HEK293 (cell line): ENCODE data around the gene COPS9.

Experiments
- CTCF ChIA-PET: fragments of 350-600 bp; formaldehyde crosslinking; extraction: SDS; loops from one replicate; lab custom pipeline; 2021; ENCODE audit warnings: antibody characterized with exemption; lab: Yijun Ruan, JAX
- POLR2A ChIA-PET: fragments of 300-600 bp; formaldehyde crosslinking; extraction: SDS; loops from one replicate; lab custom pipeline; 2020; ENCODE audit warnings: antibody characterized with exemption, inconsistent platforms; lab: Yijun Ruan, JAX
- H3K27ac ChIP-seq: fragments of 200-500 bp; sonication (Bioruptor generic); 2 replicates; pipeline ENCODE4 v1.5.1; 2014; ENCODE audit warnings: low read depth, low read length, control low read depth, inconsistent platforms; ENCODE audit errors: extremely low read depth
- H3K36me3 ChIP-seq, 2 experiments: fragments of 200-500 bp in 1 of 2; sonication (Bioruptor generic) in 1 of 2; 1 replicate in 1 of 2; 2 replicates in 1 of 2; pipeline ENCODE4 v1.5.1; 2014 to 2017; ENCODE audit warnings: inconsistent platforms in 2 of 2, low read length in 2 of 2; ENCODE audit not compliant: control insufficient read depth in 2 of 2, insufficient read depth in 1 of 2
- H3K4me1 ChIP-seq: fragments of 200-500 bp; sonication (Bioruptor generic); 2 replicates; pipeline ENCODE4 v1.5.1; 2014; ENCODE audit warnings: mild to moderate bottlenecking, low read length, inconsistent platforms; ENCODE audit not compliant: control insufficient read depth, insufficient read depth
- H3K4me3 ChIP-seq: 2 replicates; pipeline ENCODE4 v1.5.1; 2011; ENCODE audit warnings: low read depth, mild to moderate bottlenecking, control low read depth, low read length, moderate library complexity
- H3K9me3 ChIP-seq: fragments of 200-500 bp; sonication (Bioruptor generic); 2 replicates; pipeline ENCODE4 v1.5.1; 2014; ENCODE audit warnings: low read depth, low read length, inconsistent platforms; ENCODE audit not compliant: control insufficient read depth, insufficient read depth
- ATF2 ChIP-seq: fragments of 450-650 bp; formaldehyde crosslinking; IDR thresholded peaks from 2 replicates; pipeline ENCODE4 v1.5.1; 2016; ENCODE audit warnings: missing biosample characterization, missing genetic modification characterization, low read depth
- BCL6B ChIP-seq: fragments of 450-650 bp; formaldehyde crosslinking; IDR thresholded peaks from 2 replicates; pipeline ENCODE4 v1.5.1; 2017; ENCODE audit warnings: missing biosample characterization, missing genetic modification characterization
- FEZF1 ChIP-seq: fragments of 450-650 bp; formaldehyde crosslinking; IDR thresholded peaks from 2 replicates; pipeline ENCODE4 v1.5.1; 2016; ENCODE audit warnings: missing biosample characterization, missing genetic modification characterization
- GLI4 ChIP-seq: fragments of 450-650 bp; formaldehyde crosslinking; IDR thresholded peaks from 2 replicates; pipeline ENCODE4 v1.5.1; 2016; ENCODE audit warnings: missing biosample characterization, missing genetic modification characterization
- GLIS2 ChIP-seq: fragments of 450-650 bp; formaldehyde crosslinking; IDR thresholded peaks from 2 replicates; pipeline ENCODE4 v1.5.1; 2016; ENCODE audit warnings: missing biosample characterization, missing genetic modification characterization
- KLF9 ChIP-seq: fragments of 450-650 bp; formaldehyde crosslinking; IDR thresholded peaks from 2 replicates; pipeline ENCODE4 v1.5.1; 2016; ENCODE audit warnings: missing biosample characterization, missing genetic modification characterization, low read depth
- MYNN ChIP-seq: fragments of 450-650 bp; formaldehyde crosslinking; IDR thresholded peaks from 2 replicates; pipeline ENCODE4 v1.5.1; 2016; ENCODE audit warnings: missing biosample characterization, missing genetic modification characterization, borderline replicate concordance
- SETDB1 ChIP-seq: IDR thresholded peaks from one replicate; pipeline ENCODE4 v1.6.1; 2017; ENCODE audit warnings: mild to moderate bottlenecking, low read length, moderate library complexity, mixed read lengths; ENCODE audit not compliant: insufficient read length
- ZNF10 ChIP-seq: fragments of 450-650 bp; formaldehyde crosslinking; IDR thresholded peaks from 2 replicates; pipeline ENCODE4 v1.5.1; 2017; ENCODE audit warnings: missing biosample characterization, missing genetic modification characterization
- ZNF18 ChIP-seq: fragments of 450-650 bp; formaldehyde crosslinking; IDR thresholded peaks from 2 replicates; pipeline ENCODE4 v1.5.1; 2016; ENCODE audit warnings: missing biosample characterization, missing genetic modification characterization
- ZNF184 ChIP-seq: fragments of 450-650 bp; IDR thresholded peaks from 2 replicates; pipeline ENCODE4 v1.5.1; 2018; ENCODE audit warnings: missing biosample characterization, mild to moderate bottlenecking, missing genetic modification characterization
- ZNF362 ChIP-seq: fragments of 450-650 bp; formaldehyde crosslinking; IDR thresholded peaks from 2 replicates; pipeline ENCODE4 v1.5.1; 2016; ENCODE audit warnings: missing biosample characterization, missing genetic modification characterization
- ZNF366 ChIP-seq: fragments of 450-650 bp; formaldehyde crosslinking; conservative IDR thresholded peaks from 2 replicates; pipeline ENCODE4 v1.5.1; 2016; ENCODE audit warnings: missing biosample characterization, missing genetic modification characterization
- ZNF394 ChIP-seq: fragments of 450-650 bp; formaldehyde crosslinking; IDR thresholded peaks from 2 replicates; pipeline ENCODE4 v1.5.1; 2016; ENCODE audit warnings: missing biosample characterization, missing genetic modification characterization, mild to moderate bottlenecking, moderate library complexity, borderline replicate concordance
- ZNF404 ChIP-seq: fragments of 450-650 bp; formaldehyde crosslinking; IDR thresholded peaks from 2 replicates; pipeline ENCODE4 v1.5.1; 2017; ENCODE audit warnings: missing biosample characterization, missing genetic modification characterization
- ZNF514 ChIP-seq: fragments of 450-650 bp; formaldehyde crosslinking; IDR thresholded peaks from 2 replicates; pipeline ENCODE4 v1.5.1; 2016; ENCODE audit warnings: missing biosample characterization, missing genetic modification characterization
- ZNF529 ChIP-seq: fragments of 450-650 bp; formaldehyde crosslinking; IDR thresholded peaks from 2 replicates; pipeline ENCODE4 v1.5.1; 2017; ENCODE audit warnings: missing genetic modification characterization, missing biosample characterization; ENCODE audit not compliant: insufficient replicate concordance
- ZNF621 ChIP-seq: fragments of 450-650 bp; formaldehyde crosslinking; IDR thresholded peaks from 2 replicates; pipeline ENCODE4 v1.5.1; 2017; ENCODE audit warnings: missing biosample characterization, missing genetic modification characterization
- ZNF623 ChIP-seq: fragments of 450-650 bp; formaldehyde crosslinking; IDR thresholded peaks from 2 replicates; pipeline ENCODE4 v1.5.1; 2016; ENCODE audit warnings: missing biosample characterization, missing genetic modification characterization
- ZNF660 ChIP-seq: fragments of 450-650 bp; IDR thresholded peaks from 2 replicates; pipeline ENCODE4 v1.5.1; 2018; ENCODE audit warnings: missing biosample characterization, mild to moderate bottlenecking, missing genetic modification characterization
- ZNF692 ChIP-seq: fragments of 450-650 bp; formaldehyde crosslinking; IDR thresholded peaks from 2 replicates; pipeline ENCODE4 v1.5.1; 2016; ENCODE audit warnings: missing biosample characterization, missing genetic modification characterization
- ZNF830 ChIP-seq: fragments of 450-650 bp; IDR thresholded peaks from 2 replicates; pipeline ENCODE4 v1.5.0; 2018; ENCODE audit warnings: missing biosample characterization, missing genetic modification characterization, low read depth, mild to moderate bottlenecking, moderate library complexity
- ZSCAN18 ChIP-seq: fragments of 450-650 bp; formaldehyde crosslinking; IDR thresholded peaks from 2 replicates; pipeline ENCODE4 v1.5.1; 2016; ENCODE audit warnings: missing biosample characterization, missing genetic modification characterization

Gene COPS9

GRCh38 chr2:240105982-240106381, 30.1 kb downstream of the COPS9 start:
- POLR2A ChIA-PET: no interaction called here
- H3K36me3 ChIP-seq: no peaks in the 10 kb centered on the region
- no peaks in the 10 kb centered on the region for H3K9me3 ChIP-seq
- TF ChIP-seq ZNF623 (no peak), ZNF362 (tag by site-specific recombination) (no peak), ZNF10 (no peak), ZNF529 (tag by site-specific recombination) (no peak), FEZF1 (tag by site-specific recombination) (no peak), ZNF660 (tag by site-specific recombination) (no peak), BCL6B (tag by site-specific recombination) (no peak), GLI4 (tag by site-specific recombination) (no peak), ZNF514 (no peak), GLIS2 (tag by site-specific recombination) (no peak), ZNF621 (tag by site-specific recombination) (no peak), ZNF404 (tag by site-specific recombination) (no peak), ZNF184 (tag by site-specific recombination) (no peak), ZNF692 (tag by site-specific recombination) (no peak), MYNN (no peak)
- no peak overlapping the region for H3K27ac ChIP-seq
- peaks cover 1% of the 10 kb centered on the region; the same call in 1 of the 2 replicates for H3K4me1 ChIP-seq
- CTCF ChIA-PET: interaction anchor here (0.7 kb wide), 1 partner anchor 228 kb away, joined by 3 read pairs; no protein-coding TSS in a partner anchor
- no peak overlapping the region for H3K4me3 ChIP-seq

- no peaks in the 10 kb centered on the region for H3K9me3 ChIP-seq
- no peak overlapping the region for H3K4me3 ChIP-seq
- H3K36me3 ChIP-seq: no peaks in the 10 kb centered on the region
- ChIA-PET CTCF (no interaction called here), POLR2A (no interaction called here)
- TF ChIP-seq ZNF830 (tag by site-specific recombination): no peak
- no peak for TF ChIP-seq ZNF18 (tag by site-specific recombination)
- TF ChIP-seq ZSCAN18 (tag by site-specific recombination): no peak
- no peak for TF ChIP-seq ZNF394 (tag by site-specific recombination)
- TF ChIP-seq ATF2 (tag by site-specific recombination): no peak
- TF ChIP-seq ZNF366 (tag by site-specific recombination): no peak
- no peak for TF ChIP-seq SETDB1
- no peak for TF ChIP-seq KLF9
- TF ChIP-seq ZNF692 (tag by site-specific recombination): no peak
- TF ChIP-seq, all 188 proteins: peak for 0
- Histone ChIP-seq H3K4me1 (no peaks in the 10 kb centered on the region), H3K27ac (no peak overlapping the region)
Measured at GRCh38 chr2:240103136-240103535, 33.0 kb downstream of the COPS9 start.
